ENCODE results near the gene COL27A1. TPM values are rescaled to one million over a fixed set of nuclear protein-coding genes. Genes with fewer than 3 reads are reported as not detected.

Gene COL27A1
- total RNA-seq, 1 donor from 2014 or later: 8.5 TPM

DNA sequence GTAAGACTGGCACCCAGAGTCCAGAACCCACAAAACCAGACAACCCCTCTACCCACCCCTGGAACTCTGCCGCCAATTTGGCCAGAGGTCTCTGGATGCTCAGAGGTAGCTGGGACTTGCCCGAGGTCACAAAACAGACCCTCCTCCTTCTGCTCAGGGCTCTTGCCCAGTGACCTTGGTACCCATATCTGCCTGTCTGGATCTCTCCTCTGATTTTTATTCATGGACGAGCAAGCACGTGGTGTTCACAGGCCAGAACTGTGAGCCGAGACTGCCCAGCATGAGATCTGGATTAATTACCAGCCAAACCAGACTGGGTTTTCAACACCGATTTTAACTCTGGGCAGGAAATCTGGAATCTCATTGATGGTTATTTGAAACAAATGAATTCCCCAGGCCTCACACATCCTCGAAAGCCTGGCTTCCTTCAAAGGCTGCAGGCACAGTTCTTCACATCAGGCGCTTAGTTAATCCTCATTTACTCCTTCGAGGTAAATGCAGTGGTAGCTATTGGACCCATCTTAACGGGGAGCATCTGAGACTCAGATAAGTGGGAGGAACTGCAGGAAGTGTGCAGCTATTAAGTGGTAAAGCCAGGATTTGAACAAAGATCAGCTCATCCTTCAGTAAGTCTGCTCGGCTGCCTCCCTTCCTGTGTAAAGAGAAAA lies 21.4 kb downstream of the COL27A1 start:
- H3K4me3 ChIP-seq (ENCODE audit: low read depth, low read length): no peak overlapping the region
- TF ChIP-seq, protein P1, sequence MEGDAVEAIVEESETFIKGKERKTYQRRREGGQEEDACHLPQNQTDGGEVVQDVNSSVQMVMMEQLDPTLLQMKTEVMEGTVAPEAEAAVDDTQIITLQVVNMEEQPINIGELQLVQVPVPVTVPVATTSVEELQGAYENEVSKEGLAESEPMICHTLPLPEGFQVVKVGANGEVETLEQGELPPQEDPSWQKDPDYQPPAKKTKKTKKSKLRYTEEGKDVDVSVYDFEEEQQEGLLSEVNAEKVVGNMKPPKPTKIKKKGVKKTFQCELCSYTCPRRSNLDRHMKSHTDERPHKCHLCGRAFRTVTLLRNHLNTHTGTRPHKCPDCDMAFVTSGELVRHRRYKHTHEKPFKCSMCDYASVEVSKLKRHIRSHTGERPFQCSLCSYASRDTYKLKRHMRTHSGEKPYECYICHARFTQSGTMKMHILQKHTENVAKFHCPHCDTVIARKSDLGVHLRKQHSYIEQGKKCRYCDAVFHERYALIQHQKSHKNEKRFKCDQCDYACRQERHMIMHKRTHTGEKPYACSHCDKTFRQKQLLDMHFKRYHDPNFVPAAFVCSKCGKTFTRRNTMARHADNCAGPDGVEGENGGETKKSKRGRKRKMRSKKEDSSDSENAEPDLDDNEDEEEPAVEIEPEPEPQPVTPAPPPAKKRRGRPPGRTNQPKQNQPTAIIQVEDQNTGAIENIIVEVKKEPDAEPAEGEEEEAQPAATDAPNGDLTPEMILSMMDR (conservative IDR thresholded peaks at IDR 0.05; ENCODE audit: low read depth, low read length): no peak
- DNase-seq (ENCODE audit: low read depth): no peak

- no peak overlapping the region for H3K4me3 ChIP-seq (ENCODE audit: low read depth, low read length)
- no peak for DNase-seq (ENCODE audit: low read depth)
- TF ChIP-seq, protein P1 (conservative IDR thresholded peaks at IDR 0.05; ENCODE audit: low read depth, low read length): no peak
Measured at GRCh38 chr9:114177423-114178064, 22.2 kb downstream of the COL27A1 start.

DNA sequence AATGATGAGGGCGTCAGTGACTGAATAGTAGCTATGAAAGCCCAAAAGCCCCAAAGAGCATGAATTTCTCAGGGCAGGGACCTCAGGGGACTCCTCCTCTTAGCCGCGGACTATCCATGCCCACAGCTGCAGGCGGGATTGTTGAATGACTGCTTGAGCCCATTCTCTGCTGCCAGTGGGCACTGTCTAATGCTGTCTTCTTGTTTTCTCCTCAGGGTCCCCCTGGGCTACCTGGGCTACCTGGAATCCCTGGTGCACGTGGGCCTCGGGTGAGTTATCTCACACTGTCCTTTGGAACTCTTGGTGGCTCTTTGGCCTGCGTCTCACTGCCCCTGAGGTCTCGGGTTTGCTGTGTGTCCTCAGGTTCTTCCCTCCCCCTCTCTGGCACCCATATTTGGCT lies 22.7 kb downstream of the COL27A1 start:
- DNase-seq (ENCODE audit: low read depth): no peak
- TF ChIP-seq, protein P1 (conservative IDR thresholded peaks at IDR 0.05; ENCODE audit: low read depth, low read length): no peak
- H3K4me3 ChIP-seq (ENCODE audit: low read depth, low read length): no peak overlapping the region

GRCh38 chr9:114178756-114179450 lies 23.6 kb downstream of the COL27A1 start:
- TF ChIP-seq, protein P1 (conservative IDR thresholded peaks at IDR 0.05; ENCODE audit: low read depth, low read length): no peak
- no peak overlapping the region for H3K4me3 ChIP-seq (ENCODE audit: low read depth, low read length)
- no peak for DNase-seq (ENCODE audit: low read depth)

GRCh38 chr9:114179516-114179915 lies 24.2 kb downstream of the COL27A1 start:
- DNase-seq (ENCODE audit: low read depth): no peak
- no peak overlapping the region for H3K4me3 ChIP-seq (ENCODE audit: low read depth, low read length)
- TF ChIP-seq, protein P1 (conservative IDR thresholded peaks at IDR 0.05; ENCODE audit: low read depth, low read length): no peak

- H3K4me3 ChIP-seq (ENCODE audit: low read depth, low read length): no peak overlapping the region
Measured at GRCh38 chr9:114180696-114181606, 25.6 kb downstream of the COL27A1 start.

More at GRCh38 chr9:114180696-114181606, 25.6 kb downstream of the COL27A1 start:
- TF ChIP-seq, protein P1 (conservative IDR thresholded peaks at IDR 0.05; ENCODE audit: low read depth, low read length): no peak
- DNase-seq (ENCODE audit: low read depth): no peak

Measured in epithelial cell of proximal tubule (primary cell).